Lung (tissue), 12 donors: ENCODE data around the gene PCBD1. TPM values are rescaled to one million over a fixed set of nuclear protein-coding genes. Genes with fewer than 3 reads are reported as not detected.

Source experiments
- ATAC-seq: fragments of 200-7000 bp; cut with Tn5 transposase; one replicate; pipeline ENCODE4 v1.9.1; 2020; ENCODE audit warnings: moderate number of reproducible peaks; ENCODE audit not compliant: insufficient read depth, low FRiP score
- DNase-seq, 3 donors: peaks; one replicate each; pipeline ENCODE4 v3.0.0-alpha.2; 2013 to 2017
- H3K27ac ChIP-seq, 2 donors: one replicate each; pipeline ENCODE4 v1.5.1; 2013; ENCODE audit warnings: mild to moderate bottlenecking in 2 of 2, moderate library complexity in 2 of 2, control low read depth in 1 of 2, inconsistent platforms in 1 of 2, low read depth in 1 of 2, low read length in 1 of 2
- H3K27me3 ChIP-seq, 3 donors: one replicate each; pipeline ENCODE4 v1.5.1; 2013; ENCODE audit warnings: low read length in 2 of 3; ENCODE audit not compliant: control insufficient read depth in 3 of 3, insufficient read depth in 3 of 3
- H3K36me3 ChIP-seq, 4 donors: one replicate each; pipeline ENCODE4 v1.5.1; 2013; ENCODE audit warnings: low read length in 4 of 4, mild to moderate bottlenecking in 1 of 4, moderate library complexity in 1 of 4; ENCODE audit not compliant: control insufficient read depth in 4 of 4, insufficient read depth in 4 of 4
- H3K4me1 ChIP-seq, 5 donors: one replicate each; pipeline ENCODE4 v1.5.1; 2013; ENCODE audit warnings: low read length in 5 of 5, mild to moderate bottlenecking in 2 of 5, moderate library complexity in 1 of 5; ENCODE audit not compliant: control insufficient read depth in 5 of 5, insufficient read depth in 5 of 5
- H3K4me3 ChIP-seq: one replicate; pipeline ENCODE4 v1.5.1; 2013; ENCODE audit warnings: mild to moderate bottlenecking, control low read depth, moderate library complexity
- H3K9ac ChIP-seq, 2 donors: one replicate each; pipeline ENCODE4 v1.5.1; 2013; ENCODE audit warnings: low read length in 2 of 2, control low read depth in 1 of 2; ENCODE audit not compliant: insufficient read depth in 1 of 2
- H3K9me3 ChIP-seq, 4 donors: one replicate each; pipeline ENCODE4 v1.5.1; 2013; ENCODE audit warnings: low read length in 3 of 4, mild to moderate bottlenecking in 1 of 4, moderate library complexity in 1 of 4; ENCODE audit not compliant: control insufficient read depth in 4 of 4, insufficient read depth in 3 of 4
- CTCF ChIP-seq: IDR thresholded peaks from 2 replicates; pipeline ENCODE4 v1.5.1; 2012; ENCODE audit warnings: mild to moderate bottlenecking; ENCODE audit errors: control extremely low read depth, extremely low read depth
- WGBS, 2 donors: extraction: QIAGEN DNeasy Blood & Tissue Kit; methylation state at CpG; one replicate each; pipeline ENCODE4 v1.1.7; 2013; 5-methylcytosine and 5-hydroxymethylcytosine counted together
- polyA plus RNA-seq, 2 donors: library from polyadenylated mRNA; stranded (reverse); fragments of 200-250 nt; gene quantifications; one replicate each; pipeline ENCODE4 v1.2.1, GENCODE V29; 2013
- total RNA-seq, 2 donors: library from RNA; depleted of rRNA in 1 of 2; stranded (reverse); fragments of >200 nt in 1 of 2; gene quantifications; one replicate each; pipeline ENCODE4 v1.2.1, GENCODE V29; 2014 to 2021
- donor health status: control.
- donor health status: control.
- donor health status: Bipolar disorder and iron deficiency.
- donor health status: healthy.
- donor health status: DM: yes; HTN: yes; CAD: no.

PCBD1 gene
- total and polyA plus RNA-seq, 4 donors = 62.5 to 152 (median 86.0) TPM

GRCh38 chr10:70858759-70859158 lies 29.6 kb downstream of the PCBD1 start:
- 82 to 85% methylated on average over 5 of the region's 5 CpGs for WGBS, 2 donors
- DNase-seq = no peak

GRCh38 chr10:70856454-70856853 lies 31.9 kb downstream of the PCBD1 start:
- 51 to 69% methylated on average over 2 of the region's 2 CpGs for WGBS, 2 donors
- ATAC-seq (no peak), DNase-seq (peak; percentile 36 to 85 (median 60))

More at GRCh38 chr10:70858759-70859158, 29.6 kb downstream of the PCBD1 start:
- peaks cover 0 to 10% (median 2%) of the 10 kb centered on the region in 5 donors for H3K4me1 ChIP-seq
- no peak overlapping the region for H3K4me3 ChIP-seq
- no peaks in the 10 kb centered on the region for H3K9me3 ChIP-seq
- H3K27me3 ChIP-seq = no peaks in the 10 kb centered on the region
- no peak overlapping the region for H3K27ac ChIP-seq
- no peak for TF ChIP-seq CTCF
- no peak for ATAC-seq
- no peak overlapping the region for H3K9ac ChIP-seq
- H3K36me3 ChIP-seq = peaks cover 12 to 37% (median 19%) of the 10 kb centered on the region in 4 donors

GRCh38 chr10:70853457-70853856 lies 34.9 kb downstream of the PCBD1 start:
- Histone ChIP-seq H3K9me3 (no peaks in the 10 kb centered on the region), H3K27ac (no peak overlapping the region), H3K4me1 (peaks cover 2 to 14% (median 7%) of the 10 kb centered on the region in 5 donors)

More at GRCh38 chr10:70856454-70856853, 31.9 kb downstream of the PCBD1 start:
- Histone ChIP-seq H3K36me3 (peaks cover 6 to 33% (median 26%) of the 10 kb centered on the region in 4 donors), H3K9ac (no peak overlapping the region), H3K27ac (no peak overlapping the region), H3K4me1 (peaks cover 0 to 10% (median 4%) of the 10 kb centered on the region in 5 donors), H3K4me3 (no peak overlapping the region), H3K27me3 (no peaks in the 10 kb centered on the region), H3K9me3 (no peaks in the 10 kb centered on the region)
- TF ChIP-seq CTCF = no peak

More at GRCh38 chr10:70853457-70853856, 34.9 kb downstream of the PCBD1 start:
- ATAC-seq = no peak
- Histone ChIP-seq H3K36me3 (peaks cover 6 to 21% (median 14%) of the 10 kb centered on the region in 4 donors), H3K9ac (no peak overlapping the region), H3K27me3 (no peaks in the 10 kb centered on the region), H3K4me3 (no peak overlapping the region)
- WGBS, 2 donors = 93 to 96% methylated on average over 1 of the region's 1 CpG
- DNase-seq = no peak
- no peak for TF ChIP-seq CTCF
